Activated CD4-positive, CD25-positive, alpha-beta regulatory T cell treated with anti-CD3 and anti-CD28 coated beads, Interleukin-2, amount 50 U/mL, for 16 hours (primary cell): ENCODE results near the gene IL22RA2.

Source experiments
- DNase-seq: peaks from one replicate; pipeline ENCODE4 v3.0.0-alpha.2; 2020; ENCODE audit warnings: low read depth, low spot score

IL22RA2 gene

GRCh38 chr6:137095651-137096238 lies 77.7 kb downstream of the IL22RA2 start:
- DNase-seq = no peak

- no peak for DNase-seq
Observed at GRCh38 chr6:137095093-137095492, 78.4 kb downstream of the IL22RA2 start.

GRCh38 chr6:137094411-137095008 lies 78.9 kb downstream of the IL22RA2 start:
- DNase-seq = no peak
